ENCODE data around the gene CORIN. TPM values are rescaled to one million over a fixed set of nuclear protein-coding genes. Genes with fewer than 3 reads are reported as not detected.

The CORIN gene
- polyA plus RNA-seq, 3 donors, result 0.01 TPM; not detected in 2

GRCh38 chr4:47814618-47815295 is 23.1 kb downstream of the CORIN start:
- Histone ChIP-seq H3K4me3 (replicated peaks in 1 of 3; ENCODE audit: low read depth in 2 of 3, low read length in 3 of 3) (no peak overlapping the region), H3K9ac (ENCODE audit: insufficient read depth, low read length, poor library complexity, severe bottlenecking) (no peak overlapping the region), H3K9me3 (replicated peaks in 1 of 2; ENCODE audit: control insufficient read depth in 1 of 2, insufficient read depth in 1 of 2, low read length in 2 of 2) (no peaks in the 10 kb centered on the region), H3K79me2 (ENCODE audit: insufficient read depth, low read length) (no peaks in the 10 kb centered on the region), H3K4me2 (replicated peaks; ENCODE audit: extremely low read depth, low read length, poor library complexity, severe bottlenecking) (no peak overlapping the region), H3K4me1 (ENCODE audit: control insufficient read depth in 1 of 2, insufficient read depth in 2 of 2, low read length in 2 of 2) (peaks cover 4 to 10% of the 10 kb centered on the region in 2 donors), H3K27ac (ENCODE audit: low read depth in 1 of 2, low read length in 2 of 2) (no peak overlapping the region), H3K36me3 (replicated peaks in 1 of 2; ENCODE audit: control insufficient read depth in 1 of 2, insufficient read depth in 2 of 2, low read length in 2 of 2) (no peaks in the 10 kb centered on the region), H3K27me3 (ENCODE audit: control insufficient read depth in 2 of 2, insufficient read depth in 2 of 2, low read length in 2 of 2) (peaks cover 0 to 2% of the 10 kb centered on the region in 2 donors), H4K20me1 (ENCODE audit: insufficient read depth, low read length) (no peaks in the 10 kb centered on the region), H2AFZ (ENCODE audit: insufficient read depth, low read depth, low read length, poor library complexity, severe bottlenecking) (no peak overlapping the region)
- H3K4me1 Mint-ChIP-seq, result peaks cover 12% of the 10 kb centered on the region
- TF ChIP-seq CTCF (IDR thresholded peaks at IDR 0.05), result no peak
- DNase-seq, result no peak
- intact Hi-C loops (cut with micrococcal nuclease), result no loop called here
- H3K4me3 Mint-ChIP-seq, result no peak overlapping the region
- no CpG with 5 or more reads among the region's 6 CpGs for whole genome bisulfite sequencing (ENCODE audit: insufficient coverage)
- H3K9me3 Mint-ChIP-seq, result peaks cover 0 to 3% (median 0%) of the 10 kb centered on the region in 7 donors
- H3K27me3 Mint-ChIP-seq (ENCODE audit: low read depth in 3 of 3), result peaks cover 0 to 4% (median 1%) of the 10 kb centered on the region in 3 donors
- H3K36me3 Mint-ChIP-seq, result no peaks in the 10 kb centered on the region
- no peak overlapping the region for H3K27ac Mint-ChIP-seq

GRCh38 chr4:47809654-47810203 is 28.1 kb downstream of the CORIN start:
- WGBS (ENCODE audit: insufficient coverage), result 80% methylated on average over 1 of the region's 3 CpGs
- H3K4me2 ChIP-seq (replicated peaks; ENCODE audit: extremely low read depth, low read length, poor library complexity, severe bottlenecking), result no peak overlapping the region
- intact Hi-C loops (cut with micrococcal nuclease), result no loop called here

More at GRCh38 chr4:47809654-47810203, 28.1 kb downstream of the CORIN start:
- Histone ChIP-seq H3K4me3 (replicated peaks in 1 of 3; ENCODE audit: low read depth in 2 of 3, low read length in 3 of 3) (no peak overlapping the region), H3K36me3 (replicated peaks in 1 of 2; ENCODE audit: control insufficient read depth in 1 of 2, insufficient read depth in 2 of 2, low read length in 2 of 2) (no peaks in the 10 kb centered on the region), H3K27me3 (ENCODE audit: control insufficient read depth in 2 of 2, insufficient read depth in 2 of 2, low read length in 2 of 2) (peaks cover 0 to 2% of the 10 kb centered on the region in 2 donors), H4K20me1 (ENCODE audit: insufficient read depth, low read length) (no peaks in the 10 kb centered on the region), H3K27ac (ENCODE audit: low read depth in 1 of 2, low read length in 2 of 2) (no peak overlapping the region), H3K4me1 (ENCODE audit: control insufficient read depth in 1 of 2, insufficient read depth in 2 of 2, low read length in 2 of 2) (no peaks in the 10 kb centered on the region), H3K79me2 (ENCODE audit: insufficient read depth, low read length) (no peaks in the 10 kb centered on the region), H3K9me3 (replicated peaks in 1 of 2; ENCODE audit: control insufficient read depth in 1 of 2, insufficient read depth in 1 of 2, low read length in 2 of 2) (no peaks in the 10 kb centered on the region), H2AFZ (ENCODE audit: insufficient read depth, low read depth, low read length, poor library complexity, severe bottlenecking) (no peak overlapping the region), H3K9ac (ENCODE audit: insufficient read depth, low read length, poor library complexity, severe bottlenecking) (no peak overlapping the region)
- Mint-ChIP-seq H3K4me1 (no peaks in the 10 kb centered on the region), H3K27me3 (ENCODE audit: low read depth in 3 of 3) (peaks cover 0 to 3% (median 1%) of the 10 kb centered on the region in 3 donors), H3K4me3 (no peak overlapping the region), H3K9me3 (no peaks in the 10 kb centered on the region), H3K36me3 (no peaks in the 10 kb centered on the region), H3K27ac (peak overlapping the region in 1 of 7 donors; percentile 27)
- DNase-seq, result no peak
- no peak for TF ChIP-seq CTCF (IDR thresholded peaks at IDR 0.05)
